K562 (cell line): ENCODE results near the gene FARP1.

Experiments
- CCAR2 ChIP-seq: fragments of 200-400 bp; formaldehyde crosslinking; IDR thresholded peaks from 2 replicates; pipeline ENCODE4 v1.6.1; 2017; ENCODE audit warnings: mild to moderate bottlenecking, low read depth, low read length
- CREB1 ChIP-seq, 2 experiments: sonication (generic) in 1 of 2; formaldehyde crosslinking in 1 of 2; IDR thresholded peaks; 2 replicates each; pipeline versions ENCODE4 v1.6.1 to v1.8.0; 2012 to 2022; ENCODE audit warnings: inconsistent platforms in 1 of 2, mild to moderate bottlenecking in 1 of 2, missing genetic modification reagents in 1 of 2, moderate library complexity in 1 of 2
- CTCF ChIP-seq, 3 experiments: IDR thresholded peaks in 2 of 3; conservative IDR thresholded peaks in 1 of 3; 2 replicates each; pipeline ENCODE4 v1.5.1; 2011 to 2012; ENCODE audit warnings: low read length in 3 of 3, mild to moderate bottlenecking in 3 of 3, control low read depth in 2 of 3, improper control_type of control experiment in 1 of 3, inconsistent platforms in 1 of 3, low read depth in 1 of 3, mixed read lengths in 1 of 3, moderate library complexity in 1 of 3; ENCODE audit not compliant: insufficient read depth in 2 of 3
- HDAC3 ChIP-seq: fragments of 450-650 bp; IDR thresholded peaks from 2 replicates; pipeline ENCODE4 v1.6.1; 2018; ENCODE audit warnings: borderline replicate concordance, mild to moderate bottlenecking, moderate library complexity; ENCODE audit not compliant: partially characterized antibody
- LEF1 ChIP-seq: fragments of 450-650 bp; IDR thresholded peaks from 2 replicates; pipeline ENCODE4 v1.6.1; 2016; ENCODE audit warnings: mild to moderate bottlenecking
- SLC30A9 ChIP-seq: fragments of 250-450 bp; sonication (Bioruptor Pico); IDR thresholded peaks from 2 replicates; pipeline ENCODE4 v1.8.0; 2022; ENCODE audit warnings: mild to moderate bottlenecking, moderate library complexity
- SNIP1 ChIP-seq: fragments of 450-650 bp; IDR thresholded peaks from 2 replicates; pipeline ENCODE4 v1.7.1; 2017; ENCODE audit warnings: low read depth, mild to moderate bottlenecking
- ZNF146 ChIP-seq: IDR thresholded peaks from one replicate; pipeline ENCODE4 v1.6.1; 2018; ENCODE audit warnings: missing compliant biosample characterization; ENCODE audit not compliant: unreplicated experiment
- ZNF740 ChIP-seq, 3 experiments: fragments of 200-800 bp in 1 of 3; sonication (Bioruptor generic) in 1 of 3; sonication (generic) in 1 of 3; formaldehyde crosslinking in 1 of 3; IDR thresholded peaks; 2 replicates each; pipeline versions ENCODE4 v1.6.1 to v1.8.0; 2016 to 2022; ENCODE audit warnings: mild to moderate bottlenecking in 2 of 3, missing compliant biosample characterization in 2 of 3, missing genetic modification characterization in 2 of 3, missing genetic modification reagents in 1 of 3
- TF ChIP-seq, protein P1 (sequence below): fragments of 450-650 bp; formaldehyde crosslinking; IDR thresholded peaks from 2 replicates; pipeline ENCODE4 v1.4.0; 2020; ENCODE audit warnings: mild to moderate bottlenecking, mixed read lengths
- TF ChIP-seq, protein P2 (sequence below): IDR thresholded peaks from 2 replicates; pipeline ENCODE4 v1.6.1; 2016; ENCODE audit warnings: missing genetic modification characterization, missing compliant biosample characterization
- TF ChIP-seq, protein P3 (sequence below): fragments of 250-450 bp; sonication (Bioruptor Pico); IDR thresholded peaks from 2 replicates; pipeline ENCODE4 v1.4.0; 2020; ENCODE audit warnings: mild to moderate bottlenecking, moderate library complexity

- TF ChIP-seq SLC30A9 (CRISPR knock-in tag) (no peak), CTCF (IDR thresholded peaks at IDR 0.05 in 2 of 3, conservative IDR thresholded peaks at IDR 0.05 in 1 of 3; ENCODE audit: insufficient read depth in 2 of 3, low read depth in 1 of 3, low read length in 3 of 3) (no peak), CREB1 (IDR thresholded peaks at IDR 0.05) (no peak), CREB1 (CRISPR knock-in tag; IDR thresholded peaks at IDR 0.05) (no peak), CCAR2 (no peak), ZNF740 (CRISPR knock-in tag; IDR thresholded peaks at IDR 0.05) (no peak), ZNF740 (tag; IDR thresholded peaks at IDR 0.05) (no peak), SNIP1 (no peak), HDAC3 (no peak), LEF1 (no peak), ZNF146 (CRISPR knock-in tag) (no peak)
- TF ChIP-seq, protein P1, sequence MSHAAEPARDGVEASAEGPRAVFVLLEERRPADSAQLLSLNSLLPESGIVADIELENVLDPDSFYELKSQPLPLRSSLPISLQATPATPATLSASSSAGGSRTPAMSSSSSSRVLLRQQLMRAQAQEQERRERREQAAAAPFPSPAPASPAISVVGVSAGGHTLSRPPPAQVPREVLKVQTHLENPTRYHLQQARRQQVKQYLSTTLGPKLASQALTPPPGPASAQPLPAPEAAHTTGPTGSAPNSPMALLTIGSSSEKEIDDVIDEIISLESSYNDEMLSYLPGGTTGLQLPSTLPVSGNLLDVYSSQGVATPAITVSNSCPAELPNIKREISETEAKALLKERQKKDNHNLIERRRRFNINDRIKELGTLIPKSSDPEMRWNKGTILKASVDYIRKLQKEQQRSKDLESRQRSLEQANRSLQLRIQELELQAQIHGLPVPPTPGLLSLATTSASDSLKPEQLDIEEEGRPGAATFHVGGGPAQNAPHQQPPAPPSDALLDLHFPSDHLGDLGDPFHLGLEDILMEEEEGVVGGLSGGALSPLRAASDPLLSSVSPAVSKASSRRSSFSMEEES (CRISPR knock-in tag) = no peak
- TF ChIP-seq, protein P2, sequence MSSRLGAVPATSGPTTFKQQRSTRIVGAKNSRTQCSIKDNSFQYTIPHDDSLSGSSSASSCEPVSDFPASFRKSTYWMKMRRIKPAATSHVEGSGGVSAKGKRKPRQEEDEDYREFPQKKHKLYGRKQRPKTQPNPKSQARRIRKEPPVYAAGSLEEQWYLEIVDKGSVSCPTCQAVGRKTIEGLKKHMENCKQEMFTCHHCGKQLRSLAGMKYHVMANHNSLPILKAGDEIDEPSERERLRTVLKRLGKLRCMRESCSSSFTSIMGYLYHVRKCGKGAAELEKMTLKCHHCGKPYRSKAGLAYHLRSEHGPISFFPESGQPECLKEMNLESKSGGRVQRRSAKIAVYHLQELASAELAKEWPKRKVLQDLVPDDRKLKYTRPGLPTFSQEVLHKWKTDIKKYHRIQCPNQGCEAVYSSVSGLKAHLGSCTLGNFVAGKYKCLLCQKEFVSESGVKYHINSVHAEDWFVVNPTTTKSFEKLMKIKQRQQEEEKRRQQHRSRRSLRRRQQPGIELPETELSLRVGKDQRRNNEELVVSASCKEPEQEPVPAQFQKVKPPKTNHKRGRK = no peak
- TF ChIP-seq, protein P3, sequence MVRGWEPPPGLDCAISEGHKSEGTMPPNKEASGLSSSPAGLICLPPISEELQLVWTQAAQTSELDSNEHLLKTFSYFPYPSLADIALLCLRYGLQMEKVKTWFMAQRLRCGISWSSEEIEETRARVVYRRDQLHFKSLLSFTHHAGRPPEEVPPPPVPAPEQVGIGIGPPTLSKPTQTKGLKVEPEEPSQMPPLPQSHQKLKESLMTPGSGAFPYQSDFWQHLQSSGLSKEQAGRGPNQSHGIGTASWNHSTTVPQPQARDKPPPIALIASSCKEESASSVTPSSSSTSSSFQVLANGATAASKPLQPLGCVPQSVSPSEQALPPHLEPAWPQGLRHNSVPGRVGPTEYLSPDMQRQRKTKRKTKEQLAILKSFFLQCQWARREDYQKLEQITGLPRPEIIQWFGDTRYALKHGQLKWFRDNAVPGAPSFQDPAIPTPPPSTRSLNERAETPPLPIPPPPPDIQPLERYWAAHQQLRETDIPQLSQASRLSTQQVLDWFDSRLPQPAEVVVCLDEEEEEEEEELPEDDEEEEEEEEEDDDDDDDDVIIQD (CRISPR knock-in tag) = no peak
Measured at GRCh38 chr13:98422046-98422445, 279.2 kb downstream of the FARP1 start.
